HepG2 (cell line): ENCODE results near the gene SERPINE3.

Experiments
- CTCF ChIP-seq: sonication (generic); formaldehyde crosslinking; IDR thresholded peaks from 2 replicates; pipeline ENCODE4 v1.5.0; 2020; ENCODE audit warnings: mild to moderate bottlenecking, missing genetic modification reagents, moderate library complexity
- HNRNPLL ChIP-seq: fragments of 200-400 bp; formaldehyde crosslinking; IDR thresholded peaks from 2 replicates; pipeline ENCODE4 v1.6.1; 2017; ENCODE audit warnings: mild to moderate bottlenecking, low read depth, low read length; ENCODE audit not compliant: poor library complexity, severe bottlenecking
- KLF16 ChIP-seq, 2 experiments: sonication (generic) in 1 of 2; formaldehyde crosslinking in 1 of 2; IDR thresholded peaks; 2 replicates each; pipeline versions ENCODE4 v1.6.1 to v1.8.0; 2016 to 2023; ENCODE audit warnings: missing genetic modification reagents in 2 of 2, missing compliant biosample characterization in 1 of 2
- MYC ChIP-seq: sonication (generic); formaldehyde crosslinking; IDR thresholded peaks from 2 replicates; pipeline ENCODE4 v1.9.0; 2021; ENCODE audit warnings: missing genetic modification reagents, borderline replicate concordance
- MYNN ChIP-seq: sonication (generic); formaldehyde crosslinking; IDR thresholded peaks from 2 replicates; pipeline ENCODE4 v1.4.0; 2020; ENCODE audit warnings: mild to moderate bottlenecking, low read depth, missing genetic modification reagents
- NR2C2 ChIP-seq: sonication (generic); formaldehyde crosslinking; IDR thresholded peaks from 2 replicates; pipeline ENCODE4 v1.4.0; 2020; ENCODE audit warnings: missing genetic modification reagents, mild to moderate bottlenecking, moderate library complexity, borderline replicate concordance
- RAD51 ChIP-seq: fragments of 450-650 bp; IDR thresholded peaks from 2 replicates; pipeline ENCODE4 v1.6.1; 2016; ENCODE audit warnings: borderline replicate concordance
- RXRA ChIP-seq: sonication (generic); formaldehyde crosslinking; IDR thresholded peaks from 2 replicates; pipeline ENCODE4 v1.5.1; 2020; ENCODE audit warnings: missing genetic modification reagents
- SP1 ChIP-seq, 2 experiments: fragments of 450-650 bp in 1 of 2; sonication (generic) in 1 of 2; formaldehyde crosslinking in 1 of 2; IDR thresholded peaks; 2 replicates each; pipeline versions ENCODE4 v1.4.0 to v1.6.1; 2016 to 2020; ENCODE audit warnings: missing genetic modification reagents in 1 of 2
- ZNF253 ChIP-seq: sonication (generic); formaldehyde crosslinking; IDR thresholded peaks from 2 replicates; pipeline ENCODE4 v1.8.0; 2022; ENCODE audit warnings: mild to moderate bottlenecking, missing genetic modification reagents, borderline replicate concordance
- ZNF280B ChIP-seq: sonication (generic); formaldehyde crosslinking; IDR thresholded peaks from 2 replicates; pipeline ENCODE4 v1.5.0; 2020; ENCODE audit warnings: missing genetic modification reagents, mild to moderate bottlenecking, borderline replicate concordance
- TF ChIP-seq, protein P1 (sequence below): IDR thresholded peaks from 2 replicates; pipeline ENCODE4 v1.6.1; 2012; ENCODE audit warnings: low read depth, low read length, improper control_type of control experiment

DNA sequence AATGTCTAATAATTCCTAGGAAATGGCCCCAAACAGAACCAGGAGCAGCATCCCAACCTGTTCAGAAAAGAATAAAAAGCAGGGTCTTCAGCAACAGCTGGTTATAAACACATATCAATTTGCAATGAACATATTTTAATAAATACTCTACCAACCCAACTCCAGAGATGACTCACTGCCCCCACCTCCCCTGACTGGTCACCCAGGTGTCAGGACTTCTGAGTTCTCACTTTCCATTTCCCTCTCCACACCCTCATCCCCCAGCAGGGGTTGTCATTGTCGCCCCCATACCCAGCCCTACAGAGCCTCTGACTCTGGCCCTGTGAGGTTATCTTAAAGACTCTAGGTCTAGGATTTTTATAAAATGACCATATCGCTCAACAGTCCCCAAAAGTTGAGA, 6.9 kb downstream of the SERPINE3 start:
- TF ChIP-seq RAD51 (no peak), KLF16 (CRISPR knock-in tag; IDR thresholded peaks at IDR 0.05) (no peak), ZNF280B (CRISPR knock-in tag) (no peak), MYNN (CRISPR knock-in tag) (no peak), SP1 (IDR thresholded peaks at IDR 0.05) (no peak), SP1 (CRISPR knock-in tag; IDR thresholded peaks at IDR 0.05) (no peak), NR2C2 (CRISPR knock-in tag) (no peak), HNRNPLL (no peak), CTCF (CRISPR knock-in tag) (no peak), RXRA (CRISPR knock-in tag) (no peak), MYC (CRISPR knock-in tag) (no peak), ZNF253 (no peak)
- TF ChIP-seq, protein P1, sequence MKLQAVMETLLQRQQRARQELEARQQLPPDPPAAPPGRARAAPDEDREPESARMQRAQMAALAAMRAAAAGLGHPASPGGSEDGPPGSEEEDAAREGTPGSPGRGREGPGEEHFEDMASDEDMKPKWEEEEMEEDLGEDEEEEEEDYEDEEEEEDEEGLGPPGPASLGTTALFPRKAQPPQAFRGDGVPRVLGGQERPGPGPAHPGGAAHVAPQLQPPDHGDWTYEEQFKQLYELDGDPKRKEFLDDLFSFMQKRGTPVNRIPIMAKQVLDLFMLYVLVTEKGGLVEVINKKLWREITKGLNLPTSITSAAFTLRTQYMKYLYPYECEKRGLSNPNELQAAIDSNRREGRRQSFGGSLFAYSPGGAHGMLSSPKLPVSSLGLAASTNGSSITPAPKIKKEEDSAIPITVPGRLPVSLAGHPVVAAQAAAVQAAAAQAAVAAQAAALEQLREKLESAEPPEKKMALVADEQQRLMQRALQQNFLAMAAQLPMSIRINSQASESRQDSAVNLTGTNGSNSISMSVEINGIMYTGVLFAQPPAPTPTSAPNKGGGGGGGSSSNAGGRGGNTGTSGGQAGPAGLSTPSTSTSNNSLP, result no peak
